H9 (cell line): ENCODE data around the gene SLC12A5. TPM values are rescaled to one million over a fixed set of nuclear protein-coding genes. Genes with fewer than 3 reads are reported as not detected.

Experiments
- DNase-seq: peaks from one replicate; pipeline ENCODE4 v3.0.0-alpha.2; 2017
- H2AFZ ChIP-seq: one replicate; pipeline ENCODE4 v1.6.1; 2013; ENCODE audit warnings: mild to moderate bottlenecking, low read length, control low read depth, moderate library complexity
- H2AK5ac ChIP-seq: 2 replicates; pipeline ENCODE4 v1.6.1; 2013; ENCODE audit warnings: low read length, control low read depth, mixed read lengths; ENCODE audit not compliant: insufficient read length
- H2BK120ac ChIP-seq: one replicate; pipeline ENCODE4 v1.6.1; 2013; ENCODE audit warnings: low read depth, mild to moderate bottlenecking, low read length, control low read depth, inconsistent platforms; ENCODE audit not compliant: poor library complexity, severe bottlenecking
- H2BK12ac ChIP-seq: 2 replicates; pipeline ENCODE4 v1.6.1; 2013; ENCODE audit warnings: low read length, control low read depth, mixed read lengths, low read depth; ENCODE audit not compliant: insufficient read length
- H2BK15ac ChIP-seq: 2 replicates; pipeline ENCODE4 v1.6.1; 2013; ENCODE audit warnings: low read depth, low read length, control low read depth
- H2BK20ac ChIP-seq: one replicate; pipeline ENCODE4 v1.6.1; 2013; ENCODE audit warnings: low read depth, mild to moderate bottlenecking, low read length, control low read depth, inconsistent platforms; ENCODE audit not compliant: poor library complexity, severe bottlenecking
- H2BK5ac ChIP-seq: 2 replicates; pipeline ENCODE4 v1.6.1; 2013; ENCODE audit warnings: low read length, control low read depth, mixed read lengths; ENCODE audit not compliant: insufficient read length
- H3K14ac ChIP-seq: 2 replicates; pipeline ENCODE4 v1.6.1; 2013; ENCODE audit warnings: low read length, control low read depth; ENCODE audit not compliant: insufficient read depth
- H3K18ac ChIP-seq: 2 replicates; pipeline ENCODE4 v1.6.1; 2013; ENCODE audit warnings: low read depth, mild to moderate bottlenecking, mixed read lengths, low read length, control low read depth; ENCODE audit not compliant: insufficient read length
- H3K23ac ChIP-seq: 2 replicates; pipeline ENCODE4 v1.6.1; 2013; ENCODE audit warnings: low read length, control low read depth, mixed read lengths, low read depth; ENCODE audit not compliant: insufficient read length
- H3K23me2 ChIP-seq: 2 replicates; pipeline ENCODE4 v1.6.1; 2013; ENCODE audit warnings: low read depth, mild to moderate bottlenecking, mixed read lengths, low read length, control low read depth; ENCODE audit not compliant: insufficient read length, poor library complexity, severe bottlenecking
- H3K27ac ChIP-seq: 2 replicates; pipeline ENCODE4 v1.5.1; 2013; ENCODE audit warnings: low read length, control low read depth, mixed read lengths, low read depth; ENCODE audit not compliant: insufficient read length
- H3K27me3 ChIP-seq: 2 replicates; pipeline ENCODE4 v1.6.1; 2013; ENCODE audit warnings: low read length, control low read depth, inconsistent platforms; ENCODE audit not compliant: insufficient read depth
- H3K4ac ChIP-seq: 2 replicates; pipeline ENCODE4 v1.6.1; 2013; ENCODE audit warnings: low read depth, mild to moderate bottlenecking, control low read depth, inconsistent platforms, low read length, moderate library complexity
- H3K4me1 ChIP-seq: 2 replicates; pipeline ENCODE4 v1.6.1; 2013; ENCODE audit warnings: low read length, control low read depth, inconsistent platforms; ENCODE audit not compliant: insufficient read depth
- H3K4me2 ChIP-seq: 2 replicates; pipeline ENCODE4 v1.6.1; 2013; ENCODE audit warnings: low read length, control low read depth, mixed read lengths; ENCODE audit not compliant: insufficient read length, insufficient read depth
- H3K56ac ChIP-seq: 2 replicates; pipeline ENCODE4 v1.6.1; 2013; ENCODE audit warnings: low read depth, mild to moderate bottlenecking, mixed read lengths, low read length, control low read depth; ENCODE audit not compliant: insufficient read length
- H3K79me1 ChIP-seq: 2 replicates; pipeline ENCODE4 v1.6.1; 2013; ENCODE audit warnings: low read depth, mild to moderate bottlenecking, moderate library complexity, low read length, control low read depth, inconsistent platforms; ENCODE audit not compliant: insufficient read depth, poor library complexity, severe bottlenecking
- H3K79me2 ChIP-seq: 2 replicates; pipeline ENCODE4 v1.6.1; 2013; ENCODE audit warnings: low read length, control low read depth, inconsistent platforms; ENCODE audit not compliant: insufficient read depth
- H3K9ac ChIP-seq: 2 replicates; pipeline ENCODE4 v1.6.1; 2013; ENCODE audit warnings: low read length, control low read depth, mixed read lengths; ENCODE audit not compliant: insufficient read length; ENCODE audit errors: extremely low read depth
- H3K9me3 ChIP-seq: one replicate; pipeline ENCODE4 v1.6.1; 2013; ENCODE audit warnings: low read depth, low read length, inconsistent platforms; ENCODE audit not compliant: control insufficient read depth
- H3T11ph ChIP-seq: one replicate; pipeline ENCODE4 v1.6.1; 2013; ENCODE audit warnings: mild to moderate bottlenecking, low read length, control low read depth, inconsistent platforms
- H4K20me1 ChIP-seq: one replicate; pipeline ENCODE4 v1.6.1; 2013; ENCODE audit not compliant: control insufficient read depth, insufficient read length, insufficient read depth
- H4K5ac ChIP-seq: 2 replicates; pipeline ENCODE4 v1.6.1; 2013; ENCODE audit warnings: low read depth, mild to moderate bottlenecking, mixed read lengths, low read length, control low read depth; ENCODE audit not compliant: insufficient read length
- H4K8ac ChIP-seq: replicated peaks from 2 replicates; pipeline ENCODE4 v1.6.1; 2013; ENCODE audit warnings: low read length, control low read depth, mixed read lengths, low read depth; ENCODE audit not compliant: insufficient read length
- H4K91ac ChIP-seq: 2 replicates; pipeline ENCODE4 v1.6.1; 2013; ENCODE audit warnings: low read depth, mild to moderate bottlenecking, moderate library complexity, mixed read lengths, low read length, control low read depth; ENCODE audit not compliant: insufficient read length
- H3K27ac Mint-ChIP-seq, 3 experiments: 2 replicates in 2 of 3; 3 replicates in 1 of 3; pipeline ENCODE4 v1.8.0; 2020 to 2021; ENCODE audit warnings: mixed read lengths in 3 of 3, mild to moderate bottlenecking in 1 of 3, moderate library complexity in 1 of 3
- H3K27me3 Mint-ChIP-seq: 2 replicates; pipeline ENCODE4 v1.8.0; 2021; ENCODE audit warnings: low read depth, mild to moderate bottlenecking, moderate library complexity, mixed read lengths
- H3K36me3 Mint-ChIP-seq, 3 experiments: 2 replicates in 2 of 3; 3 replicates in 1 of 3; pipeline ENCODE4 v1.8.0; 2020 to 2021; ENCODE audit warnings: low read depth in 3 of 3, mixed read lengths in 3 of 3; ENCODE audit not compliant: insufficient read depth in 1 of 3
- H3K4me1 Mint-ChIP-seq, 2 experiments: 2 replicates each; pipeline ENCODE4 v1.8.0; 2020; ENCODE audit warnings: mixed read lengths in 2 of 2
- H3K4me3 Mint-ChIP-seq, 2 experiments: 2 replicates in 1 of 2; 3 replicates in 1 of 2; pipeline ENCODE4 v1.8.0; 2020 to 2021; ENCODE audit warnings: mild to moderate bottlenecking in 2 of 2, mixed read lengths in 2 of 2, moderate library complexity in 1 of 2
- H3K9me3 Mint-ChIP-seq, 2 experiments: 2 replicates in 1 of 2; 3 replicates in 1 of 2; pipeline ENCODE4 v1.8.0; 2020; ENCODE audit warnings: mild to moderate bottlenecking in 2 of 2, mixed read lengths in 2 of 2, moderate library complexity in 1 of 2
- CTCF ChIP-seq: fragments of 200-600 bp; sonication (generic); conservative IDR thresholded peaks from 3 replicates; pipeline ENCODE4 v1.8.0; 2021; ENCODE audit warnings: antibody characterized with exemption, mild to moderate bottlenecking
- WGBS: extraction: QIAGEN DNeasy Blood & Tissue Kit; methylation state at CpG from one replicate; pipeline ENCODE4 v1.1.7; 2013; ENCODE audit warnings: missing lambda C conversion rate, low lambda C conversion rate, mixed read lengths; ENCODE audit not compliant: insufficient read length; ENCODE audit errors: extremely low coverage; 5-methylcytosine and 5-hydroxymethylcytosine counted together
- total RNA-seq: library from RNA; stranded (reverse); gene quantifications from 2 replicates; pipeline ENCODE4 v1.2.1, GENCODE V29; 2021

Gene SLC12A5
- total RNA-seq, 1 experiment from 2014 or later = 8.7 TPM

- Histone ChIP-seq H3K4me1 (peaks cover 7% of the 10 kb centered on the region; the same call in 1 of the 2 replicates), H2BK5ac (no peak overlapping the region), H3K79me2 (no peaks in the 10 kb centered on the region), H3K27ac (no peak overlapping the region), H2AFZ (no peak overlapping the region), H3K18ac (no peak overlapping the region), H3K23me2 (no peaks in the 10 kb centered on the region), H3K79me1 (no peaks in the 10 kb centered on the region), H4K8ac (no peak overlapping the region), H2BK20ac (no peak overlapping the region), H3K4me2 (no peak overlapping the region), H3K4ac (no peak overlapping the region), H4K5ac (no peak overlapping the region), H2BK120ac (no peak overlapping the region), H3T11ph (no peak overlapping the region), H4K91ac (no peak overlapping the region), H2AK5ac (no peak overlapping the region), H3K23ac (no peak overlapping the region), H3K27me3 (no peaks in the 10 kb centered on the region), H3K9me3 (no peaks in the 10 kb centered on the region), H2BK15ac (no peak overlapping the region), H2BK12ac (no peak overlapping the region), H3K56ac (no peak overlapping the region), H4K20me1 (no peaks in the 10 kb centered on the region), H3K14ac (no peak overlapping the region), H3K9ac (no peak overlapping the region)
- Mint-ChIP-seq H3K4me1 (peaks cover 30 to 38% of the 10 kb centered on the region in 2 experiments), H3K4me3 (no peak overlapping the region), H3K27me3 (no peaks in the 10 kb centered on the region; the same call in 1 of the 2 replicates), H3K27ac (no peak overlapping the region), H3K36me3 (no peaks in the 10 kb centered on the region), H3K9me3 (no peaks in the 10 kb centered on the region)
- whole genome bisulfite sequencing = no CpG with 5 or more reads among the region's 3 CpGs
- TF ChIP-seq CTCF = no peak
- DNase-seq = no peak
Measured at GRCh38 chr20:46002008-46002407, 27.0 kb upstream of the SLC12A5 start.
